HepG2 (cell line): Measurements from ENCODE around the gene KREMEN1. TPM values are rescaled to one million over a fixed set of nuclear protein-coding genes. Genes with fewer than 3 reads are reported as not detected.
A peak's percentile ranks its signal among the peaks of the same experiment; 100 is the strongest.

ENCODE experiments used
- ATF4 ChIP-seq, 2 experiments: fragments of 450-650 bp in 1 of 2; sonication (generic) in 1 of 2; formaldehyde crosslinking; IDR thresholded peaks; 2 replicates each; pipeline versions ENCODE4 v1.5.0 to v1.8.0; 2020 to 2022; ENCODE audit warnings: mild to moderate bottlenecking in 1 of 2, missing genetic modification reagents in 1 of 2
- EEA1 ChIP-seq: sonication (generic); formaldehyde crosslinking; IDR thresholded peaks from 2 replicates; pipeline ENCODE4 v1.5.1; 2020; ENCODE audit warnings: mild to moderate bottlenecking, missing genetic modification reagents, borderline replicate concordance
- HNRNPLL ChIP-seq: fragments of 200-400 bp; formaldehyde crosslinking; IDR thresholded peaks from 2 replicates; pipeline ENCODE4 v1.6.1; 2017; ENCODE audit warnings: mild to moderate bottlenecking, low read depth, low read length; ENCODE audit not compliant: poor library complexity, severe bottlenecking
- HOXA9 ChIP-seq: sonication (generic); formaldehyde crosslinking; IDR thresholded peaks from 2 replicates; pipeline ENCODE4 v1.8.1; 2022; ENCODE audit warnings: missing genetic modification reagents, mild to moderate bottlenecking, moderate library complexity, borderline replicate concordance
- IKZF4 ChIP-seq: sonication (generic); formaldehyde crosslinking; IDR thresholded peaks from 2 replicates; pipeline ENCODE4 v1.5.1; 2020; ENCODE audit warnings: borderline replicate concordance, mild to moderate bottlenecking, low read depth, missing genetic modification reagents; ENCODE audit errors: not compliant biosample characterization
- KDM2A ChIP-seq: sonication (generic); formaldehyde crosslinking; IDR thresholded peaks from 2 replicates; pipeline ENCODE4 v1.4.0; 2020; ENCODE audit warnings: low read depth, missing genetic modification reagents, borderline replicate concordance
- KLF12 ChIP-seq: sonication (generic); formaldehyde crosslinking; IDR thresholded peaks from 2 replicates; pipeline ENCODE4 v1.4.0; 2020; ENCODE audit warnings: missing genetic modification reagents, borderline replicate concordance
- MLLT10 ChIP-seq: sonication (generic); formaldehyde crosslinking; IDR thresholded peaks from 2 replicates; pipeline ENCODE4 v1.4.0; 2020; ENCODE audit warnings: missing genetic modification reagents
- MTA1 ChIP-seq: sonication (generic); formaldehyde crosslinking; IDR thresholded peaks from 2 replicates; pipeline ENCODE4 v1.4.0; 2020; ENCODE audit warnings: missing genetic modification reagents, mild to moderate bottlenecking, borderline replicate concordance
- NR2F1 ChIP-seq, 2 experiments: fragments of 450-650 bp in 1 of 2; formaldehyde crosslinking in 1 of 2; IDR thresholded peaks; 2 replicates each; pipeline versions ENCODE4 v1.5.0 to v1.6.1; 2016 to 2020; ENCODE audit warnings: mild to moderate bottlenecking in 1 of 2, missing compliant biosample characterization in 1 of 2, missing genetic modification reagents in 1 of 2, moderate library complexity in 1 of 2
- PHF21A ChIP-seq: sonication (generic); formaldehyde crosslinking; IDR thresholded peaks from 2 replicates; pipeline ENCODE4 v1.5.0; 2020; ENCODE audit warnings: mild to moderate bottlenecking, missing genetic modification reagents
- RELA ChIP-seq: sonication (generic); formaldehyde crosslinking; IDR thresholded peaks from 2 replicates; pipeline ENCODE4 v1.4.0; 2020; ENCODE audit warnings: missing genetic modification reagents
- SALL1 ChIP-seq: sonication (generic); formaldehyde crosslinking; IDR thresholded peaks from 2 replicates; pipeline ENCODE4 v1.8.0; 2022; ENCODE audit warnings: mild to moderate bottlenecking, missing genetic modification reagents
- SOX13 ChIP-seq, 3 experiments: fragments of 450-650 bp in 1 of 3; sonication (generic) in 1 of 3; formaldehyde crosslinking in 1 of 3; IDR thresholded peaks in 2 of 3; conservative IDR thresholded peaks in 1 of 3; 2 replicates each; pipeline versions ENCODE4 v1.5.0 to v1.6.1; 2016 to 2020; ENCODE audit warnings: antibody characterized with exemption in 1 of 3, mild to moderate bottlenecking in 1 of 3, missing compliant biosample characterization in 1 of 3, missing genetic modification reagents in 1 of 3, moderate library complexity in 1 of 3
- SP4 ChIP-seq: sonication (generic); formaldehyde crosslinking; IDR thresholded peaks from 2 replicates; pipeline ENCODE4 v1.8.1; 2023; ENCODE audit warnings: mild to moderate bottlenecking, missing genetic modification reagents
- ZBTB49 ChIP-seq: sonication (generic); formaldehyde crosslinking; IDR thresholded peaks from 2 replicates; pipeline ENCODE4 v1.4.0; 2020; ENCODE audit warnings: missing genetic modification reagents, borderline replicate concordance
- ZFY ChIP-seq: sonication (generic); formaldehyde crosslinking; IDR thresholded peaks from 2 replicates; pipeline ENCODE4 v1.4.0; 2020; ENCODE audit warnings: missing genetic modification reagents
- ZKSCAN5 ChIP-seq: sonication (generic); formaldehyde crosslinking; IDR thresholded peaks from 2 replicates; pipeline ENCODE4 v1.5.1; 2020; ENCODE audit warnings: mild to moderate bottlenecking, missing genetic modification reagents
- ZNF121 ChIP-seq: sonication (generic); formaldehyde crosslinking; IDR thresholded peaks from 2 replicates; pipeline ENCODE4 v1.5.0; 2020; ENCODE audit warnings: mild to moderate bottlenecking, missing genetic modification reagents
- ZNF33B ChIP-seq: sonication (generic); formaldehyde crosslinking; IDR thresholded peaks from 2 replicates; pipeline ENCODE4 v1.5.1; 2020; ENCODE audit warnings: mild to moderate bottlenecking, missing genetic modification reagents
- ZNF414 ChIP-seq: sonication (generic); formaldehyde crosslinking; IDR thresholded peaks from 2 replicates; pipeline ENCODE4 v1.5.0; 2020; ENCODE audit warnings: missing genetic modification reagents
- ZNF619 ChIP-seq: sonication (generic); formaldehyde crosslinking; IDR thresholded peaks from 2 replicates; pipeline ENCODE4 v1.4.0; 2020; ENCODE audit warnings: mild to moderate bottlenecking, missing genetic modification reagents
- ZNF768 ChIP-seq: sonication (generic); formaldehyde crosslinking; IDR thresholded peaks from 2 replicates; pipeline ENCODE4 v1.4.0; 2020; ENCODE audit warnings: missing genetic modification reagents
- ZSCAN31 ChIP-seq: sonication (generic); formaldehyde crosslinking; IDR thresholded peaks from 2 replicates; pipeline ENCODE4 v1.5.0; 2020; ENCODE audit warnings: low read depth, mild to moderate bottlenecking, missing genetic modification reagents
- polyA plus RNA-seq, 8 experiments: library from polyadenylated mRNA; depleted of rRNA in 3 of 8; stranded (reverse) in 7 of 8; unstranded in 1 of 8; fragments of >200 nt; fragmentation: Illumina TruSeq in 4 of 8; extraction: Trizol in 4 of 8; gene quantifications; 2 replicates each; pipeline versions ENCODE4 v1.2.1 to v1.2.3, GENCODE V29; 2011 to 2016; ENCODE audit warnings: low read depth in 4 of 8, missing spikeins in 1 of 8, mixed read lengths in 1 of 8; ENCODE audit not compliant: insufficient read depth in 1 of 8
- total RNA-seq, 5 experiments: library from RNA; depleted of rRNA; stranded (reverse); fragments of >200 nt; fragmentation: Illumina TruSeq; extraction: Trizol; gene quantifications; 2 replicates each; pipeline ENCODE4 v1.2.3, GENCODE V29; 2016; ENCODE audit warnings: low read depth in 1 of 5

KREMEN1 gene
- total and polyA plus RNA-seq, 2 of the 13 experiments (the other 11 are each of a cell fraction or from before 2014, with no cell fraction given) = 9.8 to 13.8 TPM

- peak; percentile 45; the same call in 1 of the 2 replicates for TF ChIP-seq PHF21A (CRISPR knock-in tag)
- TF ChIP-seq SP4 (CRISPR knock-in tag) = peak; percentile 90
- no peak for TF ChIP-seq SOX13 (IDR thresholded peaks at IDR 0.05)
- TF ChIP-seq SOX13 (CRISPR knock-in tag; conservative IDR thresholded peaks at IDR 0.05 in 1 of 2, IDR thresholded peaks at IDR 0.05 in 1 of 2) = peak in 1 of 2 experiments; percentile 6; a peak in 1 of 4 replicates
- TF ChIP-seq ZSCAN31 = no peak
- peak; percentile 96 for TF ChIP-seq ZNF121
- no peak for TF ChIP-seq MLLT10
- TF ChIP-seq HOXA9 (CRISPR knock-in tag) = no peak
- TF ChIP-seq ZNF768 (CRISPR knock-in tag) = peak; percentile 16; the same call in 1 of the 2 replicates
- no peak for TF ChIP-seq KLF12 (CRISPR knock-in tag)
- TF ChIP-seq ZNF414 = no peak
- no peak for TF ChIP-seq EEA1
- TF ChIP-seq RELA (CRISPR knock-in tag) = no peak
- peak; percentile 12; the same call in 1 of the 2 replicates for TF ChIP-seq SALL1 (CRISPR knock-in tag)
- TF ChIP-seq IKZF4 (CRISPR knock-in tag) = no peak
- peak; percentile 25; the same call in 1 of the 2 replicates for TF ChIP-seq ZFY
- TF ChIP-seq ZBTB49 (CRISPR knock-in tag) = no peak
- TF ChIP-seq NR2F1 (CRISPR knock-in tag; IDR thresholded peaks at IDR 0.05) = peak in 1 of 2 experiments; percentile 39; a peak in 2 of 4 replicates
- TF ChIP-seq ZNF619 = 0 out of 2 replicates have a peak, but pooled peaks have one; percentile 41
- TF ChIP-seq ZKSCAN5 (CRISPR knock-in tag) = peak; percentile 88
- TF ChIP-seq ATF4 (CRISPR knock-in tag; IDR thresholded peaks at IDR 0.05) = no peak
- TF ChIP-seq HNRNPLL = peak; percentile 57
- no peak for TF ChIP-seq ZNF33B (CRISPR knock-in tag)
- TF ChIP-seq MTA1 (CRISPR knock-in tag) = no peak
- no peak for TF ChIP-seq KDM2A (CRISPR knock-in tag)
These were observed 449 bp upstream of the KREMEN1 start (continued) for GRCh38 chr22:29072193-29072978.
